ENCODE results near the gene CCDC81.
A peak's percentile ranks its signal among the peaks of the same experiment; 100 is the strongest.

Gene CCDC81

DNA sequence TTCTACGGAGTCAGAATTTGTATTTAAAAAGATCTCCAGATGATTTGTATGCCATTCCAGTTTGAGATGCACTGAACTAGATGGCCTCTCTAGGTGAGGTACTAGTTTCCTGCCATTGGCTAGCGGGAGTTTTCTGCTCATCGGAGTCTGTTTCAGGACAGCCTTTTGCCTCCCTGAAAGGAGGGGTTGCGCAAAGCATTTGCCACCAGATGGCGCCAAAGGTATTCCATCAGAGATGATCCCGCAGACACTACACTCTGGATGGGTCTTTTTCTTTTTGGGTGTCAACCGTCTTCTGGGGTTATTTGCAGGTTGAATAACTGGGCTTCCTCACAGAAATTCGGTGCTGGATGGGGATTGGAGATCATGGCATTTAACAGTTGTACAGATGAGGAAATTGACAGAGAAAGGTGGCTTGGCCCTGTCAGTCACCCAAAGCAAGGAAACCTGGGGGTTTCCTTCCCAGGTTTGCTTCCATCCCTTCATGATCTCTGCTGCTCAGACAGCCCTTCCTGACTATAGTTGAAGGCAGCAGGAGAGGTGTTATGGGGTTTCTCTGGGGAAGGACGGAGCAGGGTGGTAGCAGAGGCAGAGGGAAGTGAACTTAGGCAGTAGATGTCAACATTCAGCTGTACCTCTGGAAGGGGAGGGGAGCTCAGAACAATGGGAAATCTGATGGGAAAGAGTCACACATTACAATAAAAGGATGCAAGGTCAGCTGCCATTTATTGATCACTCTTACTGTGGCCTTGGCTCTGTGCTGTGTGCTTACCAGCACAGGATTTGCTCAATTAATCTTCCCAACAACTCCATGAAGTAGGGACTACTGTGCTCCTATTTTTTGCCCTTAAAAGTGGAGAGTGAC, 81.6 kb downstream of the CCDC81 start:
- no peaks in the 10 kb centered on the region for H3K9me3 ChIP-seq
- H3K36me3 ChIP-seq, result no peaks in the 10 kb centered on the region
- peak; percentile 84 for DNase-seq
- TF ChIP-seq, protein P1, sequence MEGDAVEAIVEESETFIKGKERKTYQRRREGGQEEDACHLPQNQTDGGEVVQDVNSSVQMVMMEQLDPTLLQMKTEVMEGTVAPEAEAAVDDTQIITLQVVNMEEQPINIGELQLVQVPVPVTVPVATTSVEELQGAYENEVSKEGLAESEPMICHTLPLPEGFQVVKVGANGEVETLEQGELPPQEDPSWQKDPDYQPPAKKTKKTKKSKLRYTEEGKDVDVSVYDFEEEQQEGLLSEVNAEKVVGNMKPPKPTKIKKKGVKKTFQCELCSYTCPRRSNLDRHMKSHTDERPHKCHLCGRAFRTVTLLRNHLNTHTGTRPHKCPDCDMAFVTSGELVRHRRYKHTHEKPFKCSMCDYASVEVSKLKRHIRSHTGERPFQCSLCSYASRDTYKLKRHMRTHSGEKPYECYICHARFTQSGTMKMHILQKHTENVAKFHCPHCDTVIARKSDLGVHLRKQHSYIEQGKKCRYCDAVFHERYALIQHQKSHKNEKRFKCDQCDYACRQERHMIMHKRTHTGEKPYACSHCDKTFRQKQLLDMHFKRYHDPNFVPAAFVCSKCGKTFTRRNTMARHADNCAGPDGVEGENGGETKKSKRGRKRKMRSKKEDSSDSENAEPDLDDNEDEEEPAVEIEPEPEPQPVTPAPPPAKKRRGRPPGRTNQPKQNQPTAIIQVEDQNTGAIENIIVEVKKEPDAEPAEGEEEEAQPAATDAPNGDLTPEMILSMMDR (IDR thresholded peaks at IDR 0.05; ENCODE audit: low read depth, low read length), result peak; percentile 92
- no peak overlapping the region for H3K4me3 ChIP-seq (ENCODE audit: low read depth, low read length)
- no peaks in the 10 kb centered on the region for H3K4me1 ChIP-seq
- H3K27me3 ChIP-seq, result no peaks in the 10 kb centered on the region

DNA sequence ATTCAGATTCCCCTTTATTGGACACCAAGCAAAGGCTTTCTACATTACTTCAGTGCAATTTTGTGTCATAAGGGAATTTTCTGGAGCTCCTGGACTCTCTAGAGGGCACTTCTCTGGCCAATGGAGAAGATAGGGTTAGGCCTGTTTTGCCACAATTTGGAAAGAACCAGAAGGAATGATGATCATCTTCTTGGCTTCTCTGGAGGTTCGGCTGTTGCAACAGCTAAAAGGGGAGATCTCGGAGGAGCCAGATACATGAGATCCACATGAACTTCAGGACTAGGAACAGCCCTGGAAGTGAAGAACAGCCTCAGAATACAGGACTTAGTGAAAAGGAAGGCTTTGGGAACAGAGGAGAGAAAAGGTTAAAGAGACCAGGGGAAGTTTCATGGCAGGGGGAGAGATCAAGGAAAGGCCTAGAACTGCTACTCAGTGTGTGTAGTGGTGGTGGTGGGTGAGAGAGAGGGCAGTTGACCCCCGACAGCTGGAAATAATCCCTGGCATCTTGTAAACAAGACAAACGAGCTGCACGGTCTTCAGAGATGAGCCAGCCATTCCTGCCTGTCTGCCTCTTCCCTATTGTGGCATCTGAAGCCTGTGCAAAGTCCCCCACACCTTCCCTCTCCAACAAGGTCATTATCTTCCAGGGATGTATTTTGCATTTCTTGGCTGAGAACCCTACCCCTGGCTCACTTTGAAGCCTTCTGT, 83.8 kb downstream of the CCDC81 start:
- no peaks in the 10 kb centered on the region for H3K4me1 ChIP-seq

DNA sequence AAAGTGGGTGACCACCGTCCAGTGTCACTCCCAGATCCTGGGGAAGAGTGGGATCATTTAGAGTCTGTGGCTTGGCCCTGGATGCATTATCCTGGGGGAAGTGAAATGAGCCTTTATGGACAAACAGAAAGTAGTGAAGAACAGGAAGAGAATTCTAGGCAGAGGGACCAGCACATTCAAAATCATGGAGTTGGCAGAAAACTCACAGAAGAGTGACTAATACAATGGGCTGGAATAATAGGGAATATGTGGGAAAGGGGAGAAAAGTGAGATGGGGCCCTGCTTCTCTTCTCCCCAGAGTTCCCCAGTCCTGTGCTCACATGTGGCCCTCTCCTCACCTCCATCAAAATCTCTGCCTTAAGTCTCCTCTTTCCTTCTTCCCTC, 84.3 kb downstream of the CCDC81 start:
- H3K4me1 ChIP-seq, result no peaks in the 10 kb centered on the region
- TF ChIP-seq, protein P1 (IDR thresholded peaks at IDR 0.05; ENCODE audit: low read depth, low read length), result no peak
- DNase-seq, result no peak
- no peaks in the 10 kb centered on the region for H3K36me3 ChIP-seq
- H3K9me3 ChIP-seq, result no peaks in the 10 kb centered on the region
- H3K4me3 ChIP-seq (ENCODE audit: low read depth, low read length), result no peak overlapping the region
- H3K27me3 ChIP-seq, result no peaks in the 10 kb centered on the region

More for the DNA sequence above, 83.8 kb downstream of the CCDC81 start:
- no peak for DNase-seq
- Histone ChIP-seq H3K27me3 (no peaks in the 10 kb centered on the region), H3K4me3 (ENCODE audit: low read depth, low read length) (no peak overlapping the region), H3K9me3 (no peaks in the 10 kb centered on the region), H3K36me3 (no peaks in the 10 kb centered on the region)
- TF ChIP-seq, protein P1 (IDR thresholded peaks at IDR 0.05; ENCODE audit: low read depth, low read length), result no peak

DNA sequence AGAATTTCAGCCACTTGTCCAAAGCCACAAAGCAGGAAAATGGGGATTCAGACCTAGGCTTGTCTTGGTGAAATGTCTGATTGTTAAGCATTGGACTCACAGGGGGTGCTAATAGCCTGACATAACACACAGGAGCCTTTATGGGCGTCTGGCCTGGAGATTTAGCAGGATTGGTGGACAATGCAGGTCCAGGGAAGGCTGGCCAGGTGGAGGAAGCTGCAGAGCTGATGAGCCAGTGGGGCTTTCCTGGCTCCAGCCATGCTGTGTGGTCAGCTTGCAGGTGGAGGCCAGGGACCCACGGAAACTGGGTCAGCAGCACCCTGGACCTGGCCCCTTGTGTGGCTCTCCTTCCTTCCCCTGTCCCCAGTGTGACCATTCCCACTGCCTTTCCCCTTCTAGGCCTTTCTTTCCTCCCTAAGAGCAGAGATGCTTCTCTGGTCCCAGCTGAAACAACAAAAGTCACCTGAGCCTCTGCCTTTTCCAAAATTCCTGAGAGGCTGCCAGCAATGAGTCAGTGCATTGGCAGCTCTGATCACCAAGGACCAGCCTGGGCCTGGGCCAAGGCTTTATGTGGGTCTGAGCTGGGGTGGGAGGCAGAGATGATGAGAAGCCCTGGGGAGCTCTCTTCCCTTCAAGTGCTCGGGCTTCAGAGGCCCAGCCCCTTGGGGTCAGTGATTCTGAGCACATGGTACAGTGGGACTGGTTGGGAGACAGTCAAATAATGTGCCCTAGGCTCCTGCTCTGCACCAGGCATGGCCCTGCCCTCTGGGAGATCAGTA, 85.2 kb downstream of the CCDC81 start:
- no peak for DNase-seq
- no peaks in the 10 kb centered on the region for H3K36me3 ChIP-seq
- TF ChIP-seq, protein P1 (IDR thresholded peaks at IDR 0.05; ENCODE audit: low read depth, low read length), result no peak
- no peak overlapping the region for H3K4me3 ChIP-seq (ENCODE audit: low read depth, low read length)
- H3K9me3 ChIP-seq, result no peaks in the 10 kb centered on the region
- no peaks in the 10 kb centered on the region for H3K27me3 ChIP-seq
- H3K4me1 ChIP-seq, result no peaks in the 10 kb centered on the region

DNA sequence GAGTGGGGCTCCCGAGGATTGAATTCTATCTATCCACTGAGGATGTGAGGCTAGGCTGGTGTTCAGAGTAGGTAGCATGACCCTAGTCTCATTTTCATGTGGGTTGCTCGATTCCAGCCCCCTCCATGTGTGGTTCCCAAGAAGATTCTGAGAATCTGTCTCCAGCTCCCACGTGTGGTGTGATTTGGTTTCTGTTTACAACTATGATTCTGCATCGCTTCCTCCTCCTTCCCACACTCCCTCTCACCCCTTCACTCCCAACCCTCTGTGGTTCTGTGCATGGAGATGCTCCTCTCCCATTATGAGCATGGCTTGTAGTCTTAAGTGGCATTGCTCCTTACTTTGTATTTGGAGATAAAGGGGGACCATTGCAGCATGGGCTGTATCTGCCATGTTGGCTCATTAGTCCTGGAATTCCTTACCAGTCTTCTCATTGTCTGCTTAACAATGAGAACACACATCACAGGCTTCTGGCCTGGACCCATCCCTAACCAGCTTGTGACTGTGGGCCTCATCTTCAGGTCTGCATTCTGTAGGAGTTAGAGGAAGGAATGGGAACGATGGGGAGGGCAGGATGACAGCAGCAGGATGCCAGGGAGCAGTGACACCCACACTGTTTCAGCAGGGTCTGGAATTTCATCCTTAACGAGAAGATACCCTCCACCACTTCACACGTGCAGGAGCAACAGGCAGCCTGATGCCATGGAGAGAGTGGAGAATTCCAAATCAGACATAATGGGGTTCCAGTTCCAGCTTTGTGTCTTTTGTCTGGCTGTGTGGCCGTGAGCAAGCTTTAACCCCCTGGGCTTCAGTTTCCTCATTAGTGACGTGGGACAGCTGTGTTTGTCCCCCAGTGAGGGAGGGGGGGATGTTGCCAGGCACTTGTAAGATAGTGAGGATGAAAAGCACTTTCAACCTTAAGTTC, 86.0 kb downstream of the CCDC81 start:
- H3K27me3 ChIP-seq, result no peaks in the 10 kb centered on the region
- no peak for DNase-seq
- no peak overlapping the region for H3K4me3 ChIP-seq (ENCODE audit: low read depth, low read length)
- no peaks in the 10 kb centered on the region for H3K4me1 ChIP-seq
- H3K36me3 ChIP-seq, result no peaks in the 10 kb centered on the region
- TF ChIP-seq, protein P1 (IDR thresholded peaks at IDR 0.05; ENCODE audit: low read depth, low read length), result no peak
- H3K9me3 ChIP-seq, result no peaks in the 10 kb centered on the region
